Heart left ventricle (tissue), 13 donors: ENCODE measurements around the gene MEGF11.

Experiments used
- POLR2A ChIP-seq, 2 donors: fragments of 450-650 bp; IDR thresholded peaks; one replicate each; pipeline ENCODE4 v1.6.1; 2017; ENCODE audit warnings: antibody characterized with exemption in 2 of 2, mild to moderate bottlenecking in 2 of 2, moderate library complexity in 2 of 2
- TF ChIP-seq, protein P1 (sequence below), 12 donors: fragments of 200-600 bp; sonication (generic) in 4 of 12; IDR thresholded peaks; one replicate each; pipeline versions ENCODE4 v1.5.0 to v1.8.0; 2018 to 2022; ENCODE audit warnings: antibody characterized with exemption in 12 of 12, mild to moderate bottlenecking in 5 of 12
- donor health status: ischemic (EF 13 %, LVEDD 7.1; RV severe dilation, severe dysfunction).
- donor health status: DM: no; HTN: yes; CAD: no.
- donor health status: DM: no; HTN: no; CAD: no.
- donor health status: ischemic (EF 25% LVEDD 6.9; RV normal size, moderate dysfunction).
- donor health status: ischemic (EF 25% LVEDD 5.7; RV mildly dilated, moderate dysfunction).
- donor health status: ischemic (EF 35%, LVEDD 5.7; RV mildly dilated, moderate dysfunction).
- donor health status: nonischemic (EF 11% LVEDD 7.7; RV severe dilation, severe dysfunction).
- donor health status: DM: yes; HTN: yes; CAD: no.
- donor health status: PGD.
- donor health status: ischemic (EF 29% LVEDD 5.4; RV normal size, mild dysfunction).
- donor health status: nonischemic (EF 23%, LVEDD 6.1; RV moderate dilation, normal function).

DNA sequence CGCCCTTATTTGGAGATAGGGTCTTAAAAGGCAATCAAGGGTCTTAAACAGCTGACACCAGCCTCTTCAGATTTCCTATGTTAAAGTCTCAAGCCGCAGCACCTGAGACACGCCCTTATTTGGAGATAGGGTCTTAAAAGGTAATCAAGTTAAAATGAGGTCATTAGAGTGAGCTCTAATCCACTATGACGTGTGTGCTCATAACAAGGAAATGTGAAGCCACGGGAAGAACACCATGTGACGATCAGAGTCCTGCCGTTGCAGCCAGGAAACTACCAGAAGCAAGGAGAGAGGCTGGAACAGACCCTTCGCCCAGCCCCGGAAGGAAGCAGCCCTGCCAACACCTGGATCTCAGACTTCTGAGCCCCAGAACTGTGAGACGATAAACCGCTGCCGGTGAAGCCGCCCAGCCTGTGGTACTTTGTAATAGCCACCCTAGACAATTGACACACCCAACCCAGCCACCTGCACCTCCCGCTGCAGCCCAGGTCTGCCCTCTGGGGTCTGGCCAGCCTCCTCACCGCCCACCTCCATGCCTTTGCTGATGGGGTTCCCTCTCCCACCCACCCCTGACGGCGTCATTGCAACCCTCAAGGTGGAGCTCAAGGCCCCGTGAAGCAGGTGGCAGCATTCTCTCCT, 137.9 kb downstream of the MEGF11 start:
- TF ChIP-seq, protein P1, sequence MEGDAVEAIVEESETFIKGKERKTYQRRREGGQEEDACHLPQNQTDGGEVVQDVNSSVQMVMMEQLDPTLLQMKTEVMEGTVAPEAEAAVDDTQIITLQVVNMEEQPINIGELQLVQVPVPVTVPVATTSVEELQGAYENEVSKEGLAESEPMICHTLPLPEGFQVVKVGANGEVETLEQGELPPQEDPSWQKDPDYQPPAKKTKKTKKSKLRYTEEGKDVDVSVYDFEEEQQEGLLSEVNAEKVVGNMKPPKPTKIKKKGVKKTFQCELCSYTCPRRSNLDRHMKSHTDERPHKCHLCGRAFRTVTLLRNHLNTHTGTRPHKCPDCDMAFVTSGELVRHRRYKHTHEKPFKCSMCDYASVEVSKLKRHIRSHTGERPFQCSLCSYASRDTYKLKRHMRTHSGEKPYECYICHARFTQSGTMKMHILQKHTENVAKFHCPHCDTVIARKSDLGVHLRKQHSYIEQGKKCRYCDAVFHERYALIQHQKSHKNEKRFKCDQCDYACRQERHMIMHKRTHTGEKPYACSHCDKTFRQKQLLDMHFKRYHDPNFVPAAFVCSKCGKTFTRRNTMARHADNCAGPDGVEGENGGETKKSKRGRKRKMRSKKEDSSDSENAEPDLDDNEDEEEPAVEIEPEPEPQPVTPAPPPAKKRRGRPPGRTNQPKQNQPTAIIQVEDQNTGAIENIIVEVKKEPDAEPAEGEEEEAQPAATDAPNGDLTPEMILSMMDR (IDR thresholded peaks at IDR 0.05) = no peak
- TF ChIP-seq POLR2A (IDR thresholded peaks at IDR 0.05) = no peak
